NCI-H1694 (cell line): Measurements from ENCODE around the gene MMP23B.

ENCODE experiments used
- DNase-seq: peaks from one replicate; lab custom pipeline; 2025; lab: John Stamatoyannopoulos, UW

MMP23B gene

DNA sequence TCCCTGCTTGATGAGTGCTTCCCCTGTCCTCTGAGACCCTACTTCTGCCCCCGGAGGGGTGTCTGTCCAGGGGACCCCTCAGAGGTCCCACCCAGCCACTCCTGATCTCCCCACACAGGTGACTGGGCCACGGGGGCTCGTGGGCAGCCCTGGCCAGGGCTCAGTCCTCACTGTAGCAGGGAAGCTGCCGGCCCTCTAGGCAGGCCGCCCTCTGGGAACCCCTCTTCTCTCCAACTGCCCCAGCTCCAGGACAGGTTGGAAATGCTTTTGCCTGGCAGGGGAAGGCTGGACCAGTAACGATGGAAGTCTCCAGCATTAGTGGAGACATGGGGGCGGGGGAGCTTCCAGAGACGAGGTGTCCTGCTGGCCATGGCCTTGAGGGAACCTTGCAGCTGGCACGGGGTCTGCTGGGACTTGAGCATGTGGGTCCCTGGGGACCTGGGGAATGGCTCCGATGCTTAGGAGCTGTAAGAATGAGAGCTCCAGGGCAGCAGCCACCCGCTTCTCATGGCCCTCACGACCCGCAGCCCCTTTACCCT lies 28.9 kb upstream of the MMP23B start:
- no peak for DNase-seq

DNA sequence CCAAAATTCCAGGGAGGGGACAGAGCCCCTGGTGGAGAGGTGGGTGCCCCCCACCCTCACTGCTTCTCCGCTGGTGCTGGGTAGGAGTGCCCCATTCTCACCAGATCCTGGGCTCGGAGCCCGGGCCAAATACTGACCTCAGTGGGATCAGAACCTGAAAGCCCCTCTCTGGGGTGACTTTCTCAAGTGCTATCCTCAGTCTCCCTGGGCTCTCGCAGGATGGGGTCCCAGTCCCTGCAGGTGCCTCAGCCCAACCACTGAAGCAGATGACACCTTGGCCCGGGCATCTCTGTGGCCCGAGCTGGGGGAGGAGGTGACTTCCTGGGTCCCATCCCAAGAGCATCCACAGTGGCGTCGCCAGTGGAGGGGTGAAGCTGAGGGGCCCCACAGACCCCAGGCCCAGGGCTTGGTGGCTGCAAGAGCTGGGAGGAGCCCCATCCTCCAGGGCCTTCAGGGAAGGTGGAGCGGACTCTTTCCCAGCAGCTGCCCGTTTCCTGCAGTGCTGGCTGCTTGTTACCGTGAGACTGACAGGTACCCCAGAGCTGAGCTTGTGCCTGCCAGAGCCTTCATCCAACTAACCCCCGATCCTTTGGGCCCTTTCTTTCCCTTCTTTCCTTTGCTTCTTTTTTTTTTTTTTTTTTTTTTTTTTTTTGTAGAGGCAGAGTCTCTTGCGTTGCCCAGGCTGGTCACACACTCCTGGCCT lies 28.2 kb upstream of the MMP23B start:
- no peak for DNase-seq

DNA sequence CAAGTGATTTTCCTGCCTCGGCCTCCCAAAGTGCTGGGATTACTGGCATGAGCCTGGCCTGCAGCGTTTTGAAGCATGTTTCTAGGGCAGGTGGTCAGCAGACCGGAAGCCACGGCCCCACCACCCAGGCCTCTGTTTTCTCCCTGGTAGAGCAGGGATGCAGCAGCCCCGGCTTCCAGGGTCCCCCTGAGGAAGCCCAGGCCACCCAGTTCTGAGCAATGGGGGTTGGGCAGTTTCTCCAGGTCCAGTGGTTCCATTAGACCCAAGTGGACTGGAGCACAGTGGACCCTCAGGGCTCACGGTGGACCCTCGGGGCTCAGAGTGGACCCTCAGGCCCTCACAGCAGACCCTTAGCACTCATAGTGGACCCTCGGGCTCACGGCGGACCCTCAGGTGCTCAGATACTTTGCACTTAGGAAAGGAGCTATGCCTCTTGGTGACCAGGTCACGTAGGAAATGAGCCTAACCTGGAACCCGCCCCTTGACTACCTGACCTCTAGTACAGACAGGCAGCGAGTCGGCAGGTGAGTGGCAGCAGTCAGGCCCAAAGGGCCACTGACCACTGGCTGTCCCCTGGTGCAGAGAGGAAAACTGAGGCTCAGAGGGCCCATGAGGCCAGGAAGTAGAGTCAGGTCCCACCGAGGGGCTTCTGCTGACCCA lies 27.5 kb upstream of the MMP23B start:
- DNase-seq = no peak

DNA sequence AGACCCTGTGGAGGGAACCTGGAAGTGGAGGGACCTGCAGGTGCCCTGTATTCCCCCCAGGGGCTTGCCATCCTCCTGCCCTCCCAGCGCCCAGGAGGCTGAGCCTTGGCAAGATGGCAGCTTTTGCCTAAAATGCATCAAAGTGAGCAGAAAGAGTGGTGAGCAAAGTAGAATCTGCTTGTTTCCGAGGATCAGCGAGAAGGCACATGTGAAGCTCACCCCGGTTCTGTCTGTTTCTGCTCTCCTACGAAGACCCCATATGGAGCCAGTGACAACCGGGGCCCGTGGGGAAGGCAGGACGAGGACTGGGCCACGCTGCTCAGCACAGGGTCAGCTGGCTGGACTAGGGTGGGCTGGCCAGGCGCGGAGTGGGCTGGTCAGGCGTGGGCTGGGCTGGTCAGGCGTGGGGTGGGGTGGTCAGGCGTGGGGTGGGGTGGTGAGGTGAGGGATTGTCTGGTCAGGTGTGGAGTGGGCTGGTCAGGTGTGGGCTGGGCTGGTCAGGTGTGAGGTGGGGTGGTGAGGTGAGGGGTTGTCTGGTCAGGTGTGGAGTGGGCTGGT lies 26.9 kb upstream of the MMP23B start:
- DNase-seq = no peak

DNA sequence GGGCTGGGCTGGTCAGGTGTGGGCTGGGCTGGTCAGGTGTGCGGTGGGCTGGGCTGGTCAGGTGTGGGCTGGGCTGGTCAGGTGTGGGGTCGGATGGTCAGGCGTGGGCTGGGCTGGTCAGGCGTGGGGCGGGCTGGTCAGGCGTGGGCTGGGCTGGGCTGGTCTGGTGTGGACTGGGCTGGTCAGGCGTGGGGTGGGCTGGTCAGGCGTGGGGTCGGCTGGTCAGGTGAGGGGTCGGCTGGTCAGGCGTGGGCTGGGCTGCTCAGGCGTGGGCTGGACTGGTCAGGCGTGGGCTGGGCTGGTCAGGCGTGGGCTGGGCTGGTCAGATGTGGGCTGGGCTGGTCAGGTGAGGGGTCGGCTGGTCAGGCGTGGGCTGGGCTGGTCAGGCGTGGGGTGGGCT lies 26.2 kb upstream of the MMP23B start:
- no peak for DNase-seq

DNA sequence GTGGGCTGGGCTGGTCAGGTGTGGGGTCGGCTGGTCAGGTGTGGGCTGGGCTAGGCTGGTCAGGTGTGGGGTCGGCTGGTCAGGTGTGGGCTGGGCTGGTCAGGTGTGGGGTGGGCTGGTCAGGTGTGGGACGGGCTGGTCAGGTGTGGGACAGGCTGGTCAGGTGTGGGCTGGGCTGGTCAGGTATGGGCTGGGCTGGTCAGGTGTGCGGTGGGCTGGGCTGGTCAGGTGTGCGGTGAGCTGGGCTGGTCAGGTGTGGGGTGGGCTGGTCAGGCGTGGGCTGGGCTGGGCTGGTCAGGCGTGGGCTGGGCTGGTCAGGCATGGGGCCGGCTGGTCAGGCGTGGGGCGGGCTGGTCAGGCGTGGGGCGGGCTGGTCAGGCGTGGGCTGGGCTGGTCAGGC lies 25.7 kb upstream of the MMP23B start:
- no peak for DNase-seq

DNA sequence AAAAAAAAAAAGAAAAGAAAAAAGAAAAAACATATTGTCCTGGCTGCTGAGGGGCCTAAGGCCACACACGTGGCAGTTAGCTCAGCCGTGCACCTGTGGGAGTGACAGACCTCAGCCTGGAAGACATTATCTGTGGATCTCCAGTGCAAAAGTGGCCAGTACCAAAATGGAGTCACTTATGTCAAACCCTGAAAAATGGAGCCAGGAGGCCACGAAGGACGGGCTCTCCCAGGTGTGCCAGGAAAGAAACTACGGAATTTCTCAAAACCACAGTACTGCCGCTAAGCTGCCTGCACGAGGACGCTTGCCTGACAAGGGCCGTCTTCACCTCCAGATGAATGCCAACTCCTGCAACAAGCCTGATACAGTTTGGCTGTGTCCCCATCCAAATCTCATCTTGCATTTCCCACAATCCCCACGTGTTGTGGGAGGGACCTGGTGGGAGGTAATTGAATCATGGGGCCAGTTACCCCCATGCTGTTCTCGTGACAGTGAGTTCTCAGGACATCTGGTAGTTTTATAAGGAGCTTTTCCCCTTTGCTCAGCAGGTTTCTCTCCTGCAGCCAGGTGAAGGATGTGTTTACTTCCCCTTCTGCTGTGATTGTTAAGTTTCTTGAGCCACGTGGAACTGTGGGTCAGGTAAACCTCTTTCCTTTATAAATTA lies 22.0 kb upstream of the MMP23B start:
- DNase-seq = no peak

DNA sequence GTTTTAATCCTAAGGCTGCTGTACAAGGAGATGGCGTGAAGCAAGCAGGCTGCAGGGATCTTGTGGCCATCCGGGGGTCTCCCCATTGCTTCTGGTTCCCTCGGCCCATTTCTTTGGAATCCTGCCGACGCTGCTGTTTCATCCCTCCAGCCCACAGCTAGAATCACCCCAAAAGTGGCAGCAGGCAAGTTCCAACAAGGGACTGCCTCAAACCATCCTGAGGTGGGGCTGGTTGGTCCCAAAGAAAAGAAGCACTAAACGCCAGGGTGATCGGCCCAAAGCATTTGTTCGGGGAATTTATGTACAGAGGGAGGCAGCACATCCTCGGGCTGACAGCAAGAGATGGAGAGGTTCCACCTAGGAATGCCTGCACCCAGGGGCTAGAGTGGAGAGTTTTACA lies 21.2 kb upstream of the MMP23B start:
- DNase-seq = no peak

DNA sequence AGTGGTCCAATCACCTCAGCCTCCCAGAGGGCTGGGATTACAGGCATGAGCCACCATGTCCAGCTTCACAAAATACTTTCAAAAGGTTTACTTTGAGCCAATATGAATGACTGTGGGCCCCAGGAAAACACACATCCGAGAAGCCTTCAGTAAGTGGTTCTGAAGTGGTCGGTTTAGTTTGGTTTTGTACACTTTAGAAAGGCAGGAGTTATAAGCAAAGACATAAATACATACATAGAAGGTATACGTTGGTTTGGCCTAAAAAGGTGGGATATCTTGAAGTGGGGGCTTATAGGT lies 19.9 kb upstream of the MMP23B start:
- DNase-seq = no peak

DNA sequence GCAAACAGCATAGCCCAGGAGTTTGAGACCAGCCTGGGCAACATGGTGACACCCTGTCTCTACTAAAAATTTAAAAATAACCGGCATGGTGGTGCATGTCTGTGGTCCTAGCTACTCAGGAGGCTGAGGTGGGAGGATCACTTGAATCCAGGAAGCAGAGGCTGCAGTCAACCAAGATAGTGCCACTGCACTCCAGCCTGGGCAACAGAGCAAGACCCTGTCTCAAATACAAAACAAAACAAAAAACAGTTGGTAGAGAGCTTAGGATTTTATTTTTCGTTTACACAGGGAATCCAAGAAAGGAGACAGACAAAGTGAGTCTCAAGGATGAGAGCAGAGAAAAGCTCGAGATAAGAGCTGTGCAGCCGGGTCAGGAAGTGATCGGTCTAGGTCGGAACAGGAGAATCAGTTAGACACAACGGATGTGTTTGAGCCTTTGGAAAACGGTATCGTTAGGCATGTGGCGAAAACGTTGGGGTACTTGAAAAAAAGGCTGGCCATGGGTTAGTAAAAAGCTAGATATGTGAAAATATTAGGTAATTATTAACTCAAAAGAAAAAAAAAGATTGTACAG lies 18.4 kb upstream of the MMP23B start:
- DNase-seq = no peak

DNA sequence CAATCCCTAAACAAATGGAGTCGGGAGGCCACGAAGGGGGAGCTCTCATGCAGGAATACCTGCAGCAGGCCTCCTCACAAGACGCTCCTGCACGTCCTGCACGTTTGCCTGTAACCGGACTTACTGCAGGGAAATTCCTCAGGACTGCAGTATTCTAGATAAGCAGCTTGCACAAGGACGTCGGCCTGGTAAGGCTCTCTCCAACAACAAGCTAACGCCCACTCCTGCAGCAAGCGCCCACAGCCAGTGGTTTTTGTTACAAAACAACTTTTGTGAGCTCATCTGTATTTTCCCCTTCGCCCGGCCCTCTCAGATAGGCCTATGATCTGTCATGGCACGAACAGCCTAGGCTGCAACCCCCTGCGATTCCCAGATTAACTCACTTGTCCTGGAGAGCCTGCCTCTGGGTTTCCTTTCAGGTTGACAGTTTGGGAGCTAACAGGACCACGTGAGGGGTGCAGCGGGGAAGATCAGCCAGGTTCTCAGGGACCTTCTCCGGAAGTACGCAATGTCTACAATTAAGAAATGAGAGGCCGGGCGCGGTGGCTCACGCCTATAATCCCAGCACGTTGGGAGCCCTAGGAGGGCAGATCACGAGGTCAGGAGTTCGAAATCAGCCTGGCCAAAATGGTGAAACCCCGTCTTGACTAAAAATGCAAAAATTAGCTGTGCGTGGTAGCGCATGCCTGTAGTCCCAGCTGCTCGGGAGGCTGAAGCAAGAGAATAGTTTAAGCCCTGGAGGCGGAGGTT lies 17.6 kb upstream of the MMP23B start:
- no peak for DNase-seq

DNA sequence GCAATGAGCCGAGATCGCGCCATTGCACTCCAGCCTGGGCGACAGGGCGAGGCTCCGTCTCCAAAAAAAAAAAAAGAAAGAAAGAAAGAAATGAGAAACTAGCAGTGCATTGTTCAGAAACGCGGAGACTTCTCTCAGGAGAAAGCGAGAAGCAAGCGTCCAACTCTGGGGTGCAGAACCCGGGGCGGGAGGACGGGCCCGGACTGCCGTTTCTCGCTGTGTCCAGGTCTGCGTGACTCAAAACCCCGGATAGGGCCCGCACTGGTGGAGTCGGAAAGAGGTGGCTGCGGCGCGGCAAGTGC lies 17.1 kb upstream of the MMP23B start:
- no peak for DNase-seq

DNA sequence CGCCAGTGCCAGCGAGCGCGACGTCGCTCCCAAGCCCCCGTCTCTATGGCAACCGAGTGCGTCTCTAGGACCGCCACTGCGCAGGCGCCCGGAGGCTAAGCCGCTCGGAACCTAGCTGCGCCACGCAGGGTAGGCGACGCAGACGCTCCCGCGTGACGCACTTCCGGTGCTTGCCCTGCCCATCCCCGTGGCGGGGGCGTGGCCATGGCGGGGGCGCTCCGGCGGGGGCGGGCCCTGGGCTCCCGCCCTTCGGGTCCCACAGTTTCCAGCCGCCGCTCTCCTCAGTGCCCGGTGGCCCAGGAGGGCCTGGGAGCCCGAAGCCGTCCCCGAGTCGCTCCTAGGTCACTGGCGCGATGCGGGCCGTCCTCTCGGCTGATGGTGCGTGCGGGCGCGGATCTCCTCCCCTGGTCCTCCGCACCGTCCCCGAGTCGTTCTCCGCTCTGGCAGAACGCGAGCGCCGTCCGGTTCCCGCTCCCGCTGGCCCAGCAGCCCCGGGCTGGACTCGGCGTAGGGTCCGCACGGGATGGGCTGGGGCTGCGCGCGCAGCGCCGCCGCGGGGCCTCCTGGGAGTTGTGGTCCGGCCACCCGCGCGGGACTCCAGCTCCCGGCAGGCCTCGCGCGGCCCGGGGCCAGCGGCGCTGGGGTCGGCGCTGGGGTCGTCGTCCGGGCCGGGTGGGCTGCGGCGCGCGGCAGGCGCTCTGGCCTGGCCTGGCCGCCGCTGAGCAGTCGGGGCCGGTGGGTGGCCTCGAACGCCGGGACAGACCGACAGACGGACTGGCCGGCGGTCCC lies 16.5 kb upstream of the MMP23B start, which contains the start of gene MIB2:
MIB2 (plus strand) TSS at position 245 of the 789 bp plus-strand sequence. CDS start 7,953 bp downstream, outside the sequence.
- peak; percentile 97 for DNase-seq

DNA sequence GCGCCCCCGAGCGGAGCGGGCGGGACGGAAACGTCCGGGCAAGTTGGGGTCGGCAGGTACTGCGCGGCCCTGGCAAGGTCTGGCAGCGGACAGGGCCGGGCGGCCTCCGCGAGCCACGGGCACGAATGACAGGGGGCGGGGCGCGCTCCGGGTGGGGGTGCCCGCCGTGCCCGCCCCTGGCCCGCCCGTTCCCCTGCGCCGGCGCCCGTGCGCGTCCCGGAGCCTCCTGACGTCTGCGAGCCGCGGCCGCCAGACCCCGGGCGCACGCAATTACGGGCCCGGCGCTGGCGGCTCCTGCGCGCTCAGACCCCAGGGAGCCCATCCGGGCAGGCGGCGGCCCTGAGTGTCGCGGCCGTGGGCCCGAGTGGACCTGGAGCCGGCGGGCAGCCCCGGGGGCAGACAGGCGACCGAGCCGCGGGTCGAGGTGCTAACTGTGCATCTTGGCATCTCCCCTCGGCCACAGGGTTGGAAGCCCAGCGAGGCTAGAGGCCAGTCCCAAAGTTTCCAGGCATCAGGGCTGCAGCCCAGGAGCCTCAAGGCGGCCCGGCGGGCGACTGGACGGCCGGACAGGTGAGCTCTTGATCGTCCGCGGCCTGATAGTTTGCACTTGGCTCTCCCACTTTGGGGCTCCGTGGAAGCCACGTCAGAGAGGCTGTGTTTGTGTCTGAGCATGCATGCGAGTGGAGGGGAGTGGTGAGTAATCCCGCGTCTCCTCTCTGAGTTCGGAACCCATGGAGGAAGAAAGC lies 15.8 kb upstream of the MMP23B start:
- no peak for DNase-seq

DNA sequence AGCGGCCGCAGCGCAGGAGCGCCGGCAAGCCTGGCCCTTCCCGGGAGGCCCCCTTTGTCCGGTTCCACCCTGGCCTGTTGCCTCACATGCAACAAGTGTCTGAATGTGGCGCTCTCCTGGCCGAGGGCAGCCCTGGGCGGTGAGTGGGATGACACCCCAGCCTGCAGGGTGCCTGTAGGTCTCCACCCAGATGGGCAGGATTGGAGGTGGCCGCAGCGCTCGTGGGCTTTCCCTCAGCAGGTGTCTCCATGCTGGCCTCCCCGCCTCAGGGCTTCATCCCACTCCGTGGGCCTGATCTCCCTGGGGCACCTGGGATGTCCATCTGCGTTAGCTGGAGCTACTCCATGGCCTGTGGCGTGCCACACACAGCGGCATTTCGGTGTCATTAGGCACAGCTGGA lies 15.1 kb upstream of the MMP23B start:
- no peak for DNase-seq

DNA sequence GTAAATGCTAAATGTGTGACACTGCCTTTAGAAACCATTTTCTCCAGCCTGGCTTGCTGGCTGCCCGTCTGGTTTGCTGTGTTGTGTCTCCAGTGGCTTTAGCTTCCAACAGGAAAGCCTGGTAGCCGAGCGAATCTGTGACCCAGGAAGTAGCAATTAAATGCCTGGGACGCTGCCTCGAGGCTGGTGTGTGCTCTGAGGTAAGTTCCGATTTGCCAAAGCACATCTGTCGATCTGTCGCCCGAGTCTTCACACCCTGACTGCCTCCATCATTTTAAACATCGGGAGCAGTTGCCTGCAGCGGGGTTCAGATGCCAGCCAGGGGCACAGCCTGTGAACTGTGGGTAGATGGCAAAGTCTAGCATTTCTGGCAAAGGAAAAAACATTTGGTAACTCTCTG lies 14.5 kb upstream of the MMP23B start:
- DNase-seq = no peak

DNA sequence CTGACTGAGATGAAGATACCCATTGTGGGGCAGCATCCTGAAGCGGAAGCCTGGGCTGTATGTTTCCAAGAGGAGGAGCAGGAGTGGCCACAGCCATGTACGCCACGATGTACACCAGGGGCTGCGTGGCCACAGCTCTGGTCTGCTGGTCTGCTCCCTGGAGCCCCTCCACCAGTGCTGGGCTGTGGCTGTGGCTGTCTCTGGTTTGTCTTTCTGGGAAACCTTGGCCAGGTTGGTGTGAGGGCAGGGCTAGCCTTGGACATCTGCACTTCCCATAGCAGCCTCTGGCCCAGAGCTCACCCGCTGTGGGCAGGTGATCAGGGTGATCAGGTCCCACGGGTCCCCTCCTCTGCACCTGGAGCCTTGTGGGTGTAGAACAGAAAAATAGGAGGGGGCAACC lies 14.0 kb upstream of the MMP23B start:
- DNase-seq = no peak

DNA sequence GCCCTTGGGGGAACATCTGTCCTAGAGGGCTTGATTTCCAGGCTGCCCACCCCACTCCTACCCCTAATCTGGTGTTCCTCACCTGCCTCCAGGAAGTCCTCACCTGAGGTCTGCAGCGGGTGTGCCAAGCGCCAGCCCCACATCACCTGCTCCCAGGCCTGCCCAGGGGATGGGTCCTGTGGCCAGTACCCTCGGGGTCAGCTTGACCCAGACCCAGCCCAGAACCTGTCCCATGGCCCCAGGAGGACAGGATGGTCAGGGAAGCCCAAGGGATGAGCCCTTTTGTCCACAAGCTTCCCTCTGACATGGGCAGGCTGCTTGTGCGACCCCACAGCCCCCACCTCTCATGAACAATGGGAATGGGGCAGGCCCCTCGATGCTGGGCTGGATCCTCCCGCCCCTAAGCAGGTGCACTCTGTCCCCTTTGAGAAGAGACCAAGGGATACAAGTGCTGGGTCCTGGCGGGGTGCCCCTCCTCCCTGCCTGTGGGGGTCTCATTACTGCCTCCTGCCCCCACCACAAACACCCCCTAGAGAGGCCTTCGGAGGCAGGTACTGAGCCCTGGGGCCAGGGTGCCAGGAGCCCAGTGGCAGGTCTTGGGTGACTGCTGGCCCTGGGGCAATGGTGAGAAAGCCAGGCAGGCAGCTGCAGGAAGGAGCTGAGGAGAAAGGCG lies 13.4 kb upstream of the MMP23B start:
- no peak for DNase-seq

DNA sequence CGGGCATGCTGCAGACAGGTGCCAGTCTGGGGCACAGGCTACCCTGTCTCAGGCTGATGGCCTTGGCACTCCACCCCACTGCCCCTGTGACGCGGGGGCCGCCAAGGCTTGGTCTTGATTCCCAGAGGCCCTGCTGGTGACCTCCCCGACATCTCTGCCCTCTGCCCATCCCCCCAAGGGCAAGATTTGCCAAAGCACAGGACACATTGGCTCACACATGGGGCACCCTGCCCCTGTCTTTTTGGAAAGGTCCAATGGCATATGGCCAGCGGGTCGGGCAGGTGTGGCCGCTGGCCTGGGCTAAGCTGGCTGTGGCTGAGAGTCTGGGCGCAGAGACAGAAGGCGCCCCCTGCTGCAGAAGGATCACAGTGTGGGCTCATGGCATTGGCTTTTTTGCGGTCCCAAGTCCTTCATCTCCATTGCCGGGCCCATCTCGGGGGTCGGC lies 12.0 kb upstream of the MMP23B start:
- no peak for DNase-seq
